Placental pericyte (primary cell): Measurements from ENCODE around the gene TBL1XR1. TPM values are rescaled to one million over a fixed set of nuclear protein-coding genes. Genes with fewer than 3 reads are reported as not detected.

Experiments used
- small RNA-seq: library from RNA; depleted of rRNA; stranded (forward); fragments of <200 nt; gene quantifications from one replicate; pipeline ENCODE3, GENCODE V24; 2012; ENCODE audit warnings: low replicate concordance
- total RNA-seq: library from RNA; depleted of rRNA; stranded (reverse); fragments of >200 nt; gene quantifications from 2 replicates; pipeline ENCODE4 v1.2.3, GENCODE V29; 2012

Gene TBL1XR1
- 84.7 and 114 TPM in 2 replicates for total RNA-seq

DNA sequence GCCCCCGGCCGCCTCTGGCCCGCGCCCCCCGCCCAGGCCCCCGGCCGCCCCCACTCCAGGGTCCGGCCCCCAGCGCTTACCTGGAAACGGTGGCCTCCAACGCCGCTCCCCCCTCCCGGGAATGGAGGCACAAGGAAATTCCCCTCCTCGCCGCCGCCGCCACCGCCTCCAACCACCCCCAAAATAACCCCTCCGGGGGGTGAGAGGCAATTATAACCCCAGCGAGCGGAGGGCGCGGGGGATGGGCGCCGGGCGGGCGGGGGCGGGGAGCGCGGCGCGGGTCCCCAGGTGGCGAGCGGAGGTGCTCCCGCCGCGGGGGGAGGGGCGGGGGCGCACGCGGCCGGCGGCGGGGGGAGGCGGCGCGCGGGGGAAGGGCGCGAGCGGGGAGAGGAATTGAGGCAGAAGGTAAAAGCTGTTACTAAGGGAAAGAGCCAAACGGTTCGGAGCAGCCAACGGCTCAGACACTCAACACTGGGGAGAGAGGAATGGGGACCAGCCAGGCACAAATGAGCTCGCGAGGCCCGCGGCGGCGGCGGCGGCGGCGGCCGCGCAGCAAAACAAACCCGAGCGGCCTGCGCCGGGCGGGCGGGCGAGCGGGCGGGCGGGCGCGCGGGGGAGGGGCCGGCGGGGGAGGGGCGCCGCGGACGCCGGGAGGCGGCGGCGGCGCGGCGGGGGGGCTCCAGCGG lies at the start of gene TBL1XR1:
Gene TBL1XR1, minus strand, starts transcription at position 442 of the 686 bp plus-strand sequence. CDS start 132,505 bp downstream, outside the sequence.

Small RNAs within 50 kb of the gene (small RNA-seq; reads per million reads assigned to genes)
- not detected for gene RF00019
- gene RNU6-681P, result not detected
